Measurements from ENCODE around the gene MYO1B.
"Not testable (repeated sequence)": the region's sequence is repeated elsewhere in the genome, so short reads cannot be mapped to it uniquely, and the experiment has no call there.

The MYO1B gene

GRCh38 chr2:191412353-191412752 is 167.1 kb downstream of the MYO1B start:
- DNase-seq, result no peak

GRCh38 chr2:191415101-191415500 is 169.9 kb downstream of the MYO1B start:
- no peak for DNase-seq

GRCh38 chr2:191415858-191416257 is 170.7 kb downstream of the MYO1B start:
- DNase-seq, result no peak

GRCh38 chr2:191417746-191418145 is 172.5 kb downstream of the MYO1B start:
- DNase-seq, result no peak

- DNase-seq, result no peak
Measured at GRCh38 chr2:191421950-191422349, 176.7 kb downstream of the MYO1B start.

- DNase-seq, result no peak
Measured at GRCh38 chr2:191427031-191427430, 181.8 kb downstream of the MYO1B start.

- DNase-seq, result no peak
Measured at GRCh38 chr2:191428141-191428540, 182.9 kb downstream of the MYO1B start.

GRCh38 chr2:191430476-191430875 is 185.3 kb downstream of the MYO1B start:
- DNase-seq, result no peak

GRCh38 chr2:191432121-191432520 is 186.9 kb downstream of the MYO1B start:
- no peak for DNase-seq

GRCh38 chr2:191434072-191434471 is 188.9 kb downstream of the MYO1B start:
- no peak for DNase-seq

GRCh38 chr2:191435141-191435540 is 189.9 kb downstream of the MYO1B start:
- peak in 1 of 3 donors; percentile 14 for DNase-seq

GRCh38 chr2:191436368-191437055 is 191.3 kb downstream of the MYO1B start:
- peak; percentile 62 to 76 (median 76) for DNase-seq

- DNase-seq, result no peak
Measured at GRCh38 chr2:191439481-191439880, 194.3 kb downstream of the MYO1B start.

- no peak for DNase-seq
Measured at GRCh38 chr2:191441496-191442214, 196.5 kb downstream of the MYO1B start.

- no peak for DNase-seq
Measured at GRCh38 chr2:191443446-191443845, 198.2 kb downstream of the MYO1B start.

GRCh38 chr2:191446910-191447309 is 201.7 kb downstream of the MYO1B start:
- no peak for DNase-seq

- no peak for DNase-seq
Measured at GRCh38 chr2:191451116-191451515, 205.9 kb downstream of the MYO1B start.

- DNase-seq, result no peak
Measured at GRCh38 chr2:191452065-191452464, 206.9 kb downstream of the MYO1B start.

- no peak for DNase-seq
Measured at GRCh38 chr2:191453761-191454160, 208.6 kb downstream of the MYO1B start.

- not testable (repeated sequence) for DNase-seq
Measured at GRCh38 chr2:191456506-191456905, 211.3 kb downstream of the MYO1B start.

- DNase-seq, result no peak
Measured at GRCh38 chr2:191459158-191459557, 214.0 kb downstream of the MYO1B start.

- no peak for DNase-seq
Measured at GRCh38 chr2:191462370-191462769, 217.2 kb downstream of the MYO1B start.

- DNase-seq, result no peak
Measured at GRCh38 chr2:191463790-191464189, 218.6 kb downstream of the MYO1B start.

- DNase-seq, result no peak
Measured at GRCh38 chr2:191465766-191466420, 220.7 kb downstream of the MYO1B start.

All from suppressor macrophage treated with lipopolysaccharide for 1 hour (primary cell).